K562 (cell line): ENCODE measurements around the gene INSL4. TPM values are rescaled to one million over a fixed set of nuclear protein-coding genes. Genes with fewer than 3 reads are reported as not detected.

Experiments
- ATAC-seq: fragments of 200-7000 bp; cut with Tn5 transposase; 3 replicates; pipeline ENCODE4 v1.9.1; 2020; ENCODE audit warnings: moderate library complexity
- BruUV-seq: library from RNA; stranded (reverse); fragments of 400-500 nt; replicated peaks from 2 replicates; lab custom pipeline; 2021; lab: Mats Ljungman, UMichigan
- CTCF ChIA-PET: fragments of 300-600 bp; formaldehyde crosslinking; extraction: SDS; loops from one replicate; lab custom pipeline; 2021; ENCODE audit warnings: low intra/inter-chr PET ratio; lab: Yijun Ruan, JAX
- POLR2A ChIA-PET: fragments of 300-600, 350-650 bp; sonication (Branson Sonifier 250); formaldehyde crosslinking; extraction: SDS; loops from one replicate; lab custom pipeline; 2021; ENCODE audit warnings: antibody characterized with exemption, inconsistent platforms; lab: Yijun Ruan, JAX
- DNase-seq, 4 experiments: peaks; one replicate each; pipeline versions ENCODE4 v3.0.0 to v3.0.0-alpha.2; 2011 to 2018; ENCODE audit warnings: low spot score in 3 of 4, mixed read lengths in 3 of 4; ENCODE audit errors: extremely low read depth in 1 of 4
- FAIRE-seq: peaks from 2 replicates; lab custom pipeline; 2011; peaks lifted over from hg19 to GRCh38; lab: Jason Lieb, UNC
- H2AFZ ChIP-seq: 2 replicates; pipeline ENCODE4 v1.6.0; 2011; ENCODE audit warnings: low read depth, low read length, control low read depth, inconsistent platforms
- H3K27ac ChIP-seq: fragments of 200-600 bp; 3 replicates; pipeline ENCODE4 v1.8.0; 2011; ENCODE audit warnings: low read depth, mild to moderate bottlenecking, control low read depth, inconsistent platforms, low read length, moderate library complexity, mixed read lengths; ENCODE audit errors: extremely low read depth
- H3K27me3 ChIP-seq, 2 experiments: fragments of 300-600 bp in 1 of 2; 2 replicates in 1 of 2; 3 replicates in 1 of 2; pipeline versions ENCODE4 v1.6.0 to v1.8.0; 2011; ENCODE audit warnings: inconsistent platforms in 2 of 2, low read length in 2 of 2, mild to moderate bottlenecking in 1 of 2, mixed read lengths in 1 of 2, moderate library complexity in 1 of 2; ENCODE audit not compliant: control insufficient read depth in 2 of 2, insufficient read depth in 2 of 2
- H3K36me3 ChIP-seq: fragments of 300-600 bp; 3 replicates; pipeline ENCODE4 v1.8.0; 2011; ENCODE audit warnings: mild to moderate bottlenecking, low read length, inconsistent platforms; ENCODE audit not compliant: control insufficient read depth, insufficient read depth
- H3K4me1 ChIP-seq, 2 experiments: fragments of 200-600 bp in 1 of 2; replicated peaks in 1 of 2; 2 replicates in 1 of 2; 3 replicates in 1 of 2; pipeline versions ENCODE4 v1.5.1 to v1.8.0; 2011; ENCODE audit warnings: inconsistent platforms in 2 of 2, low read length in 2 of 2, mild to moderate bottlenecking in 1 of 2, mixed read lengths in 1 of 2, moderate library complexity in 1 of 2; ENCODE audit not compliant: control insufficient read depth in 2 of 2, insufficient read depth in 2 of 2
- H3K4me2 ChIP-seq: 2 replicates; pipeline ENCODE4 v1.6.1; 2011; ENCODE audit warnings: low read length, control low read depth, inconsistent platforms, mixed read lengths; ENCODE audit not compliant: insufficient read depth
- H3K4me3 ChIP-seq: fragments of 200-600 bp; sonication (generic), shearing (Covaris generic); 2 replicates; pipeline ENCODE4 v1.5.1; 2016; ENCODE audit warnings: control low read depth, inconsistent platforms
- H3K79me2 ChIP-seq: fragments of 200-600 bp; 3 replicates; pipeline ENCODE4 v1.8.0; 2011; ENCODE audit warnings: low read length, inconsistent platforms; ENCODE audit not compliant: control insufficient read depth, insufficient read depth
- H3K9ac ChIP-seq, 2 experiments: 2 replicates each; pipeline versions ENCODE4 v1.6.0 to v1.6.1; 2011; ENCODE audit warnings: low read depth in 2 of 2, low read length in 2 of 2, control low read depth in 1 of 2, inconsistent platforms in 1 of 2, mild to moderate bottlenecking in 1 of 2, mixed read lengths in 1 of 2; ENCODE audit not compliant: insufficient read depth in 1 of 2
- H3K9me1 ChIP-seq: one replicate; pipeline ENCODE4 v1.6.0; 2011; ENCODE audit warnings: inconsistent platforms, mild to moderate bottlenecking, low read length, moderate library complexity; ENCODE audit not compliant: control insufficient read depth, insufficient read depth
- H3K9me3 ChIP-seq: replicated peaks from 2 replicates; pipeline ENCODE4 v1.5.1; 2011; ENCODE audit warnings: low read depth, low read length, inconsistent platforms; ENCODE audit not compliant: control insufficient read depth, insufficient read depth
- H4K20me1 ChIP-seq: replicated peaks from 2 replicates; pipeline ENCODE4 v1.6.1; 2011; ENCODE audit warnings: low read length, inconsistent platforms, mixed read lengths; ENCODE audit not compliant: control insufficient read depth, insufficient read depth
- CXXC5 ChIP-seq: fragments of 250-450 bp; sonication (Bioruptor Pico); IDR thresholded peaks from 2 replicates; pipeline ENCODE4 v1.8.0; 2022; ENCODE audit warnings: inconsistent platforms, mild to moderate bottlenecking, moderate library complexity
- L3MBTL2 ChIP-seq: fragments of 450-650 bp; IDR thresholded peaks from 2 replicates; pipeline ENCODE4 v1.6.1; 2016; ENCODE audit warnings: mild to moderate bottlenecking, moderate library complexity
- MBD2 ChIP-seq: sonication (generic); IDR thresholded peaks from 2 replicates; pipeline ENCODE4 v1.6.1; 2016; ENCODE audit warnings: low read depth, borderline replicate concordance
- NFE2 ChIP-seq: IDR thresholded peaks from 2 replicates; pipeline ENCODE4 v1.6.1; 2014; ENCODE audit warnings: antibody characterized with exemption, low read depth
- OTX1 ChIP-seq: fragments of 450-650 bp; formaldehyde crosslinking; IDR thresholded peaks from 2 replicates; pipeline ENCODE4 v1.4.0; 2022; ENCODE audit warnings: mild to moderate bottlenecking
- TRIM28 ChIP-seq: fragments of 450-650 bp; IDR thresholded peaks from 2 replicates; pipeline ENCODE4 v1.6.1; 2017
- WHSC1 ChIP-seq: IDR thresholded peaks from one replicate; pipeline ENCODE4 v1.6.1; 2012; ENCODE audit warnings: low read length, control low read depth, inconsistent platforms
- ZBTB2 ChIP-seq: fragments of 450-650 bp; IDR thresholded peaks from 2 replicates; pipeline ENCODE4 v1.6.1; 2016; ENCODE audit warnings: antibody characterized with exemption
- ZNF134 ChIP-seq: fragments of 250-450 bp; sonication (Bioruptor Pico); conservative IDR thresholded peaks from 2 replicates; pipeline ENCODE4 v1.4.0; 2020
- ZNF354B ChIP-seq: fragments of 250-450 bp; sonication (Bioruptor Pico); IDR thresholded peaks from 2 replicates; pipeline ENCODE4 v1.4.0; 2020
- WGBS: fragments of 100-300 bp; shearing (Covaris generic); methylation state at CpG from one replicate; pipeline ENCODE4 v1.1.6; 2016; ENCODE audit warnings: low coverage, mixed read lengths; ENCODE audit not compliant: insufficient coverage; ENCODE audit errors: missing lambda C conversion rate; 5-methylcytosine and 5-hydroxymethylcytosine counted together
- in situ Hi-C: fragments of 300-500 bp; cut with MboI; formaldehyde crosslinking; loops from 4 replicates; pipeline ENCODE4 v1.15.0; 2018; ENCODE audit warnings: inconsistent platforms, mixed read lengths
- intact Hi-C: fragments of 100-400 bp; cut with micrococcal nuclease; formaldehyde crosslinking; loops from 2 replicates; pipeline ENCODE4 v1.14.2; 2022
- polyA plus RNA-seq, 8 experiments: library from polyadenylated mRNA; depleted of rRNA in 4 of 8; stranded (reverse) in 5 of 8; unstranded in 3 of 8; fragments of >200 nt; fragmentation: Nextera tagmentation in 2 of 8; fragmentation: Illumina TruSeq in 1 of 8; extraction: Ambion mirVana in 2 of 8; extraction: Trizol in 1 of 8; gene quantifications; 2 replicates each; pipeline versions ENCODE4 v1.2.1 to v1.2.3, GENCODE V29; 2011 to 2014; ENCODE audit warnings: inconsistent platforms in 1 of 8, missing spikeins in 1 of 8
- total RNA-seq, 7 experiments: library from RNA; depleted of rRNA in 6 of 7; stranded (reverse); fragments of >200 nt in 6 of 7; fragmentation: Illumina TruSeq in 2 of 7; extraction: Trizol in 2 of 7; gene quantifications; 2 replicates each; pipeline versions ENCODE4 v1.2.1 to v1.2.3, GENCODE V29; 2011 to 2021; ENCODE audit warnings: low replicate concordance in 1 of 7
- TF ChIP-seq, protein P1 (sequence below), 2 experiments: fragments of 150-350 bp in 1 of 2; IDR thresholded peaks; 2 replicates each; pipeline ENCODE4 v1.6.1; 2012 to 2016; ENCODE audit warnings: low read depth in 2 of 2, low read length in 2 of 2, mild to moderate bottlenecking in 1 of 2, moderate library complexity in 1 of 2

Gene INSL4
- total and polyA plus RNA-seq, 9 of the 15 experiments (the other 6 are each of a cell fraction or from before 2014, with no cell fraction given): not detected

DNA sequence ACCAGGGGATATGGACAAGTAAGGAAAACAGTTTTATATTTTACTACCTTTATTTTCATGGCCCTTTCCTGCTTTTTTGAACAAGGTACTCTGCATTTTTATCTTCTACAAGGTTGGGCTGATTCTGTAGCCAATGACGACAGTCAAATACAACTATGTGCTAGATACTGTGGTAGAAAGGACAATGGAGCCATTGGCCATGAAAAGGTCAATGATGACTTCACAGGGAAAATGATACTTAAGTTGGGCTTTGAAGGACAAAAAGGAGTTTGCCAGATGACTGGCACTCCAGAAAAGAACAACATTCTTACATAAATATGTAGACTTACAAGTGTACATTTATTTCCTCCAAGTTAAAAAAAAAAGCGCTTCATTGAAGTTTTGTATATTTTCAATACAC lies 46.4 kb upstream of the INSL4 start:
- intact Hi-C loops (loop anchor here (5.0 to 10.0 kb wide), 3 partner anchors 243 to 430 kb away; no protein-coding TSS in a partner anchor), in situ Hi-C loops (loop anchor here (25.0 kb wide), 1 partner anchor 403 kb away; no protein-coding TSS in a partner anchor)
- no peaks in the 10 kb centered on the region for H3K79me2 ChIP-seq
- no peaks in the 10 kb centered on the region for H3K9me1 ChIP-seq
- ATAC-seq: no peak
- no peak for FAIRE-seq
- TF ChIP-seq WHSC1 (no peak), ZBTB2 (no peak), ZNF354B (CRISPR knock-in tag) (no peak), MBD2 (no peak), CXXC5 (CRISPR knock-in tag) (no peak), ZNF134 (CRISPR knock-in tag) (no peak), TRIM28 (no peak), NFE2 (no peak), L3MBTL2 (no peak), OTX1 (CRISPR knock-in tag) (no peak)
- TF ChIP-seq, protein P1, sequence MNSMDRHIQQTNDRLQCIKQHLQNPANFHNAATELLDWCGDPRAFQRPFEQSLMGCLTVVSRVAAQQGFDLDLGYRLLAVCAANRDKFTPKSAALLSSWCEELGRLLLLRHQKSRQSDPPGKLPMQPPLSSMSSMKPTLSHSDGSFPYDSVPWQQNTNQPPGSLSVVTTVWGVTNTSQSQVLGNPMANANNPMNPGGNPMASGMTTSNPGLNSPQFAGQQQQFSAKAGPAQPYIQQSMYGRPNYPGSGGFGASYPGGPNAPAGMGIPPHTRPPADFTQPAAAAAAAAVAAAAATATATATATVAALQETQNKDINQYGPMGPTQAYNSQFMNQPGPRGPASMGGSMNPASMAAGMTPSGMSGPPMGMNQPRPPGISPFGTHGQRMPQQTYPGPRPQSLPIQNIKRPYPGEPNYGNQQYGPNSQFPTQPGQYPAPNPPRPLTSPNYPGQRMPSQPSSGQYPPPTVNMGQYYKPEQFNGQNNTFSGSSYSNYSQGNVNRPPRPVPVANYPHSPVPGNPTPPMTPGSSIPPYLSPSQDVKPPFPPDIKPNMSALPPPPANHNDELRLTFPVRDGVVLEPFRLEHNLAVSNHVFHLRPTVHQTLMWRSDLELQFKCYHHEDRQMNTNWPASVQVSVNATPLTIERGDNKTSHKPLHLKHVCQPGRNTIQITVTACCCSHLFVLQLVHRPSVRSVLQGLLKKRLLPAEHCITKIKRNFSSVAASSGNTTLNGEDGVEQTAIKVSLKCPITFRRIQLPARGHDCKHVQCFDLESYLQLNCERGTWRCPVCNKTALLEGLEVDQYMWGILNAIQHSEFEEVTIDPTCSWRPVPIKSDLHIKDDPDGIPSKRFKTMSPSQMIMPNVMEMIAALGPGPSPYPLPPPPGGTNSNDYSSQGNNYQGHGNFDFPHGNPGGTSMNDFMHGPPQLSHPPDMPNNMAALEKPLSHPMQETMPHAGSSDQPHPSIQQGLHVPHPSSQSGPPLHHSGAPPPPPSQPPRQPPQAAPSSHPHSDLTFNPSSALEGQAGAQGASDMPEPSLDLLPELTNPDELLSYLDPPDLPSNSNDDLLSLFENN (IDR thresholded peaks at IDR 0.05; ENCODE audit: low read depth in 2 of 2, low read length in 2 of 2): no peak
- no TSS peak for BruUV-seq
- ChIA-PET POLR2A (no interaction called here), CTCF (no interaction called here)
- DNase-seq: no peak
- no peaks in the 10 kb centered on the region for H3K27me3 ChIP-seq
- H3K4me3 ChIP-seq: no peak overlapping the region
- 5% methylated on average over 2 of the region's 2 CpGs for WGBS
- no peak overlapping the region for H3K27ac ChIP-seq
- H2AFZ ChIP-seq: no peak overlapping the region
- no peaks in the 10 kb centered on the region for H3K36me3 ChIP-seq
- no peak overlapping the region for H3K4me2 ChIP-seq
- no peak overlapping the region for H3K9ac ChIP-seq
- no peaks in the 10 kb centered on the region for H3K4me1 ChIP-seq
- H4K20me1 ChIP-seq: no peaks in the 10 kb centered on the region
- H3K9me3 ChIP-seq: no peaks in the 10 kb centered on the region
